K562 (cell line): ENCODE measurements around the gene HAGHL. TPM values are rescaled to one million over a fixed set of nuclear protein-coding genes. Genes with fewer than 3 reads are reported as not detected.

ENCODE experiments used
- ATAC-seq: fragments of 200-7000 bp; cut with Tn5 transposase; 3 replicates; pipeline ENCODE4 v1.9.1; 2020; ENCODE audit warnings: moderate library complexity
- BruUV-seq: library from RNA; stranded (reverse); fragments of 400-500 nt; replicated peaks from 2 replicates; lab custom pipeline; 2021; lab: Mats Ljungman, UMichigan
- CTCF ChIA-PET: fragments of 300-600 bp; formaldehyde crosslinking; extraction: SDS; loops from one replicate; lab custom pipeline; 2021; ENCODE audit warnings: low intra/inter-chr PET ratio; lab: Yijun Ruan, JAX
- POLR2A ChIA-PET: fragments of 300-600, 350-650 bp; sonication (Branson Sonifier 250); formaldehyde crosslinking; extraction: SDS; loops from one replicate; lab custom pipeline; 2021; ENCODE audit warnings: antibody characterized with exemption, inconsistent platforms; lab: Yijun Ruan, JAX
- DNase-seq, 4 experiments: peaks; one replicate each; pipeline versions ENCODE4 v3.0.0 to v3.0.0-alpha.2; 2011 to 2018; ENCODE audit warnings: low spot score in 3 of 4, mixed read lengths in 3 of 4; ENCODE audit errors: extremely low read depth in 1 of 4
- FAIRE-seq: peaks from 2 replicates; lab custom pipeline; 2011; peaks lifted over from hg19 to GRCh38; lab: Jason Lieb, UNC
- H2AFZ ChIP-seq: 2 replicates; pipeline ENCODE4 v1.6.0; 2011; ENCODE audit warnings: low read depth, low read length, control low read depth, inconsistent platforms
- H3K27ac ChIP-seq: fragments of 200-600 bp; 3 replicates; pipeline ENCODE4 v1.8.0; 2011; ENCODE audit warnings: low read depth, mild to moderate bottlenecking, control low read depth, inconsistent platforms, low read length, moderate library complexity, mixed read lengths; ENCODE audit errors: extremely low read depth
- H3K27me3 ChIP-seq, 2 experiments: fragments of 300-600 bp in 1 of 2; 2 replicates in 1 of 2; 3 replicates in 1 of 2; pipeline versions ENCODE4 v1.6.0 to v1.8.0; 2011; ENCODE audit warnings: inconsistent platforms in 2 of 2, low read length in 2 of 2, mild to moderate bottlenecking in 1 of 2, mixed read lengths in 1 of 2, moderate library complexity in 1 of 2; ENCODE audit not compliant: control insufficient read depth in 2 of 2, insufficient read depth in 2 of 2
- H3K36me3 ChIP-seq: fragments of 300-600 bp; 3 replicates; pipeline ENCODE4 v1.8.0; 2011; ENCODE audit warnings: mild to moderate bottlenecking, low read length, inconsistent platforms; ENCODE audit not compliant: control insufficient read depth, insufficient read depth
- H3K4me1 ChIP-seq, 2 experiments: fragments of 200-600 bp in 1 of 2; replicated peaks in 1 of 2; 2 replicates in 1 of 2; 3 replicates in 1 of 2; pipeline versions ENCODE4 v1.5.1 to v1.8.0; 2011; ENCODE audit warnings: inconsistent platforms in 2 of 2, low read length in 2 of 2, mild to moderate bottlenecking in 1 of 2, mixed read lengths in 1 of 2, moderate library complexity in 1 of 2; ENCODE audit not compliant: control insufficient read depth in 2 of 2, insufficient read depth in 2 of 2
- H3K4me2 ChIP-seq: 2 replicates; pipeline ENCODE4 v1.6.1; 2011; ENCODE audit warnings: low read length, control low read depth, inconsistent platforms, mixed read lengths; ENCODE audit not compliant: insufficient read depth
- H3K4me3 ChIP-seq: fragments of 200-600 bp; sonication (generic), shearing (Covaris generic); 2 replicates; pipeline ENCODE4 v1.5.1; 2016; ENCODE audit warnings: control low read depth, inconsistent platforms
- H3K79me2 ChIP-seq: fragments of 200-600 bp; 3 replicates; pipeline ENCODE4 v1.8.0; 2011; ENCODE audit warnings: low read length, inconsistent platforms; ENCODE audit not compliant: control insufficient read depth, insufficient read depth
- H3K9ac ChIP-seq, 2 experiments: 2 replicates each; pipeline versions ENCODE4 v1.6.0 to v1.6.1; 2011; ENCODE audit warnings: low read depth in 2 of 2, low read length in 2 of 2, control low read depth in 1 of 2, inconsistent platforms in 1 of 2, mild to moderate bottlenecking in 1 of 2, mixed read lengths in 1 of 2; ENCODE audit not compliant: insufficient read depth in 1 of 2
- H3K9me1 ChIP-seq: one replicate; pipeline ENCODE4 v1.6.0; 2011; ENCODE audit warnings: inconsistent platforms, mild to moderate bottlenecking, low read length, moderate library complexity; ENCODE audit not compliant: control insufficient read depth, insufficient read depth
- H3K9me3 ChIP-seq: replicated peaks from 2 replicates; pipeline ENCODE4 v1.5.1; 2011; ENCODE audit warnings: low read depth, low read length, inconsistent platforms; ENCODE audit not compliant: control insufficient read depth, insufficient read depth
- H4K20me1 ChIP-seq: replicated peaks from 2 replicates; pipeline ENCODE4 v1.6.1; 2011; ENCODE audit warnings: low read length, inconsistent platforms, mixed read lengths; ENCODE audit not compliant: control insufficient read depth, insufficient read depth
- GATAD2B ChIP-seq: fragments of 450-650 bp; IDR thresholded peaks from 2 replicates; pipeline ENCODE4 v1.6.1; 2017; ENCODE audit warnings: mild to moderate bottlenecking, borderline replicate concordance
- ZNF121 ChIP-seq: sonication (generic); formaldehyde crosslinking; conservative IDR thresholded peaks from 2 replicates; pipeline ENCODE4 v1.8.0; 2022; ENCODE audit warnings: missing genetic modification reagents
- WGBS: fragments of 100-300 bp; shearing (Covaris generic); methylation state at CpG from one replicate; pipeline ENCODE4 v1.1.6; 2016; ENCODE audit warnings: low coverage, mixed read lengths; ENCODE audit not compliant: insufficient coverage; ENCODE audit errors: missing lambda C conversion rate; 5-methylcytosine and 5-hydroxymethylcytosine counted together
- in situ Hi-C: fragments of 300-500 bp; cut with MboI; formaldehyde crosslinking; loops from 4 replicates; pipeline ENCODE4 v1.15.0; 2018; ENCODE audit warnings: inconsistent platforms, mixed read lengths
- intact Hi-C: fragments of 100-400 bp; cut with micrococcal nuclease; formaldehyde crosslinking; loops from 2 replicates; pipeline ENCODE4 v1.14.2; 2022
- polyA plus RNA-seq, 8 experiments: library from polyadenylated mRNA; depleted of rRNA in 4 of 8; stranded (reverse) in 5 of 8; unstranded in 3 of 8; fragments of >200 nt; fragmentation: Nextera tagmentation in 2 of 8; fragmentation: Illumina TruSeq in 1 of 8; extraction: Ambion mirVana in 2 of 8; extraction: Trizol in 1 of 8; gene quantifications; 2 replicates each; pipeline versions ENCODE4 v1.2.1 to v1.2.3, GENCODE V29; 2011 to 2014; ENCODE audit warnings: inconsistent platforms in 1 of 8, missing spikeins in 1 of 8
- total RNA-seq, 7 experiments: library from RNA; depleted of rRNA in 6 of 7; stranded (reverse); fragments of >200 nt in 6 of 7; fragmentation: Illumina TruSeq in 2 of 7; extraction: Trizol in 2 of 7; gene quantifications; 2 replicates each; pipeline versions ENCODE4 v1.2.1 to v1.2.3, GENCODE V29; 2011 to 2021; ENCODE audit warnings: low replicate concordance in 1 of 7
- TF ChIP-seq, protein P1 (sequence below): sonication (generic); formaldehyde crosslinking; IDR thresholded peaks from 2 replicates; pipeline ENCODE4 v1.8.0; 2023; ENCODE audit warnings: missing genetic modification reagents, mild to moderate bottlenecking, borderline replicate concordance

HAGHL gene
- total and polyA plus RNA-seq, 9 of the 15 experiments (the other 6 are each of a cell fraction or from before 2014, with no cell fraction given), result 0.31 to 83.4 (median 20.7) TPM

DNA sequence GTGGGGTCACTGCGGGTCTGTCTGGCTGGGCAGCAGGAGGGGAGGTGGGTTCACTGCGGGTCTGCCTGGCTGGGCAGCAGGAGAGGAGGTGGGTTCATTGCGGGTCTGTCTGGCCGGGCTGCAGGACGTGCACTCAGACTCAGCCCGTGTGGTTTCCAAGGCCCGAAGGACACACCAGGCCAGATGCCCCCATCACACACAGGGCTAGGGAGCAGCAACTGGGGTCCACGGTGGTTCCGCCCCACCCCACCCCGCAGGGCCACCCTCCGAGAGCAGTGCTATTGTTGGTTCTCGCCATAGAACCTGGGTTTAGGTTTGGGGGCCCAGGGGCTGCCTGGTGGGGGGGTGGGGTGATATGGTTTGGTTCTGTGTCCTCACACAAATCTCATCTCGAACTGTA lies 19.7 kb downstream of the HAGHL start (continued):
- TF ChIP-seq, protein P1, sequence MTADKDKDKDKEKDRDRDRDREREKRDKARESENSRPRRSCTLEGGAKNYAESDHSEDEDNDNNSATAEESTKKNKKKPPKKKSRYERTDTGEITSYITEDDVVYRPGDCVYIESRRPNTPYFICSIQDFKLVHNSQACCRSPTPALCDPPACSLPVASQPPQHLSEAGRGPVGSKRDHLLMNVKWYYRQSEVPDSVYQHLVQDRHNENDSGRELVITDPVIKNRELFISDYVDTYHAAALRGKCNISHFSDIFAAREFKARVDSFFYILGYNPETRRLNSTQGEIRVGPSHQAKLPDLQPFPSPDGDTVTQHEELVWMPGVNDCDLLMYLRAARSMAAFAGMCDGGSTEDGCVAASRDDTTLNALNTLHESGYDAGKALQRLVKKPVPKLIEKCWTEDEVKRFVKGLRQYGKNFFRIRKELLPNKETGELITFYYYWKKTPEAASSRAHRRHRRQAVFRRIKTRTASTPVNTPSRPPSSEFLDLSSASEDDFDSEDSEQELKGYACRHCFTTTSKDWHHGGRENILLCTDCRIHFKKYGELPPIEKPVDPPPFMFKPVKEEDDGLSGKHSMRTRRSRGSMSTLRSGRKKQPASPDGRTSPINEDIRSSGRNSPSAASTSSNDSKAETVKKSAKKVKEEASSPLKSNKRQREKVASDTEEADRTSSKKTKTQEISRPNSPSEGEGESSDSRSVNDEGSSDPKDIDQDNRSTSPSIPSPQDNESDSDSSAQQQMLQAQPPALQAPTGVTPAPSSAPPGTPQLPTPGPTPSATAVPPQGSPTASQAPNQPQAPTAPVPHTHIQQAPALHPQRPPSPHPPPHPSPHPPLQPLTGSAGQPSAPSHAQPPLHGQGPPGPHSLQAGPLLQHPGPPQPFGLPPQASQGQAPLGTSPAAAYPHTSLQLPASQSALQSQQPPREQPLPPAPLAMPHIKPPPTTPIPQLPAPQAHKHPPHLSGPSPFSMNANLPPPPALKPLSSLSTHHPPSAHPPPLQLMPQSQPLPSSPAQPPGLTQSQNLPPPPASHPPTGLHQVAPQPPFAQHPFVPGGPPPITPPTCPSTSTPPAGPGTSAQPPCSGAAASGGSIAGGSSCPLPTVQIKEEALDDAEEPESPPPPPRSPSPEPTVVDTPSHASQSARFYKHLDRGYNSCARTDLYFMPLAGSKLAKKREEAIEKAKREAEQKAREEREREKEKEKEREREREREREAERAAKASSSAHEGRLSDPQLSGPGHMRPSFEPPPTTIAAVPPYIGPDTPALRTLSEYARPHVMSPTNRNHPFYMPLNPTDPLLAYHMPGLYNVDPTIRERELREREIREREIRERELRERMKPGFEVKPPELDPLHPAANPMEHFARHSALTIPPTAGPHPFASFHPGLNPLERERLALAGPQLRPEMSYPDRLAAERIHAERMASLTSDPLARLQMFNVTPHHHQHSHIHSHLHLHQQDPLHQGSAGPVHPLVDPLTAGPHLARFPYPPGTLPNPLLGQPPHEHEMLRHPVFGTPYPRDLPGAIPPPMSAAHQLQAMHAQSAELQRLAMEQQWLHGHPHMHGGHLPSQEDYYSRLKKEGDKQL (CRISPR knock-in tag), result no peak

DNA sequence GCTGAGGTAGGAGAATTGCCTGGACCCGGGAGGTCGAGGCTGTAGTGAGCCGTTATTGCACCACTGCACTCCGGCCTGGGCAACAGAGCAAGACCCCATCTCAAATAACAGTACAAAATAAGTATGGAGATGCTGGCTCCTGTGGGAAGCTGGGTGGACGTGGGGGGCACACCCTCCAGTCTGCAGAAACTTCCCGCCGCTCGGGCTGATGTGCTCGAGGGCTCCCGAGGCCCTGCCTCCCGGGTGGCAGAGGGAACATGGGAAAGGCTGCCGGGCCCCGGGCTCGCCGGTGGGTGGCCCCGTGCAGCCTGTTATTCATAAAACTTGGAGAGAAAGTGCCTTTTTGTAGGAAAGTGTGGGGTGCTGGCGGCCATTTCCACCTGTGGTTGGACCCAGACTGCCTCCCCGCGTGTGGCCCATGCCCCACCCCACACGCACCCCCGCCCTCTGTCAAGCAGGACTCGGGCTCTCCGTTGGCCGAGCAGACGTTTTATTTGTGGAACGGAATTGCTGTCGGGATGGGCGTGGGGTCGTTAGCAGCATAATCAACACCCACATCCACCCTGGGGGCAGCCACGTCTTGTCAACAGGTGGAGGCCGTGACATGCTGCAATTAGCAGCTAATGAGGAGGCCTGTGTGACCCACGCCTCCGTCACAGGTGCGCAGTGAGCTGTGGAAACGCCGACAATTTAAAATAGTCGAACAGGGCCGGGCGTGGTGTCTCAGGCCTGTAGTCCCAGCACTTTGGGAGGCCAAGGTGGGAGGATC lies 21.3 kb downstream of the HAGHL start:
- Histone ChIP-seq H3K36me3 (no peaks in the 10 kb centered on the region), H3K9me3 (no peaks in the 10 kb centered on the region), H4K20me1 (no peaks in the 10 kb centered on the region), H3K9ac (no peak overlapping the region), H3K9me1 (no peaks in the 10 kb centered on the region), H3K4me1 (peaks cover 0 to 39% of the 10 kb centered on the region in 2 experiments; a peak in 3 of 5 replicates), H3K27ac (no peak overlapping the region), H3K27me3 (no peaks in the 10 kb centered on the region), H3K79me2 (no peaks in the 10 kb centered on the region), H3K4me3 (no peak overlapping the region), H3K4me2 (no peak overlapping the region), H2AFZ (no peak overlapping the region)
- ATAC-seq (no peak), FAIRE-seq (no peak), DNase-seq (no peak)
- no TSS peak for BruUV-seq
- intact Hi-C loops, result no loop called here
- WGBS, result 56% methylated on average over 37 of the region's 39 CpGs
- POLR2A ChIA-PET, result interaction anchor here (0.6 kb wide), 1 partner anchor 94 kb away, joined by 3 read pairs; no protein-coding TSS in a partner anchor
- in situ Hi-C loops, result no loop called here
- TF ChIP-seq ZNF121 (CRISPR knock-in tag), result peak; percentile 47; the same call in 1 of the 2 replicates
- no peak for TF ChIP-seq GATAD2B
- CTCF ChIA-PET, result no interaction called here
